ENCODE measurements around the gene ADGRG6.

DNA sequence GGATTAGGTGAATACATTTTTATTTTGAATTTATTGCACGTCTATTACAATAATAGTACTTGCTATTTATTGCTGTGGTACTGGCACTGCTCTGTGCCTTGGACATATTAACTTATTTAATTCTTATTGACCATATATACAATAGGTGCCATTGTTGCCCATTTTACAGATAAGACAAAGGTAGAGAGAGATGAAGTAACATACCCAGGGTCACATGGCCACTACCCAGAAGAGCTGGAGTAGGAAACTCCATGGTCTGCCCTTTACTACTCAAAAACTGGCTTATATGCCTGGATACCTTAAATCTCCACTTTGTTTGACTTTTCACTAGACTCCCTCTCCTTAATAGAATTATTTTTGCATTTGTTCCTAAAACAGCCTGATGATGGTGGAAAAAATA is 67.5 kb downstream of the ADGRG6 start:
- TF ChIP-seq, protein P1, sequence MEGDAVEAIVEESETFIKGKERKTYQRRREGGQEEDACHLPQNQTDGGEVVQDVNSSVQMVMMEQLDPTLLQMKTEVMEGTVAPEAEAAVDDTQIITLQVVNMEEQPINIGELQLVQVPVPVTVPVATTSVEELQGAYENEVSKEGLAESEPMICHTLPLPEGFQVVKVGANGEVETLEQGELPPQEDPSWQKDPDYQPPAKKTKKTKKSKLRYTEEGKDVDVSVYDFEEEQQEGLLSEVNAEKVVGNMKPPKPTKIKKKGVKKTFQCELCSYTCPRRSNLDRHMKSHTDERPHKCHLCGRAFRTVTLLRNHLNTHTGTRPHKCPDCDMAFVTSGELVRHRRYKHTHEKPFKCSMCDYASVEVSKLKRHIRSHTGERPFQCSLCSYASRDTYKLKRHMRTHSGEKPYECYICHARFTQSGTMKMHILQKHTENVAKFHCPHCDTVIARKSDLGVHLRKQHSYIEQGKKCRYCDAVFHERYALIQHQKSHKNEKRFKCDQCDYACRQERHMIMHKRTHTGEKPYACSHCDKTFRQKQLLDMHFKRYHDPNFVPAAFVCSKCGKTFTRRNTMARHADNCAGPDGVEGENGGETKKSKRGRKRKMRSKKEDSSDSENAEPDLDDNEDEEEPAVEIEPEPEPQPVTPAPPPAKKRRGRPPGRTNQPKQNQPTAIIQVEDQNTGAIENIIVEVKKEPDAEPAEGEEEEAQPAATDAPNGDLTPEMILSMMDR (IDR thresholded peaks at IDR 0.05) = no peak
- TF ChIP-seq RFX5 (IDR thresholded peaks at IDR 0.05; ENCODE audit: low read length) = no peak
- TF ChIP-seq, protein P2, sequence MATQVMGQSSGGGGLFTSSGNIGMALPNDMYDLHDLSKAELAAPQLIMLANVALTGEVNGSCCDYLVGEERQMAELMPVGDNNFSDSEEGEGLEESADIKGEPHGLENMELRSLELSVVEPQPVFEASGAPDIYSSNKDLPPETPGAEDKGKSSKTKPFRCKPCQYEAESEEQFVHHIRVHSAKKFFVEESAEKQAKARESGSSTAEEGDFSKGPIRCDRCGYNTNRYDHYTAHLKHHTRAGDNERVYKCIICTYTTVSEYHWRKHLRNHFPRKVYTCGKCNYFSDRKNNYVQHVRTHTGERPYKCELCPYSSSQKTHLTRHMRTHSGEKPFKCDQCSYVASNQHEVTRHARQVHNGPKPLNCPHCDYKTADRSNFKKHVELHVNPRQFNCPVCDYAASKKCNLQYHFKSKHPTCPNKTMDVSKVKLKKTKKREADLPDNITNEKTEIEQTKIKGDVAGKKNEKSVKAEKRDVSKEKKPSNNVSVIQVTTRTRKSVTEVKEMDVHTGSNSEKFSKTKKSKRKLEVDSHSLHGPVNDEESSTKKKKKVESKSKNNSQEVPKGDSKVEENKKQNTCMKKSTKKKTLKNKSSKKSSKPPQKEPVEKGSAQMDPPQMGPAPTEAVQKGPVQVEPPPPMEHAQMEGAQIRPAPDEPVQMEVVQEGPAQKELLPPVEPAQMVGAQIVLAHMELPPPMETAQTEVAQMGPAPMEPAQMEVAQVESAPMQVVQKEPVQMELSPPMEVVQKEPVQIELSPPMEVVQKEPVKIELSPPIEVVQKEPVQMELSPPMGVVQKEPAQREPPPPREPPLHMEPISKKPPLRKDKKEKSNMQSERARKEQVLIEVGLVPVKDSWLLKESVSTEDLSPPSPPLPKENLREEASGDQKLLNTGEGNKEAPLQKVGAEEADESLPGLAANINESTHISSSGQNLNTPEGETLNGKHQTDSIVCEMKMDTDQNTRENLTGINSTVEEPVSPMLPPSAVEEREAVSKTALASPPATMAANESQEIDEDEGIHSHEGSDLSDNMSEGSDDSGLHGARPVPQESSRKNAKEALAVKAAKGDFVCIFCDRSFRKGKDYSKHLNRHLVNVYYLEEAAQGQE (IDR thresholded peaks at IDR 0.05; ENCODE audit: low read depth, low read length) = no peak
